Right lobe of liver (tissue), 6 donors: ENCODE measurements around the gene VSTM4. TPM values are rescaled to one million over a fixed set of nuclear protein-coding genes. Genes with fewer than 3 reads are reported as not detected.

ENCODE experiments used
- ATAC-seq, 4 donors: fragments of 200-7000 bp; cut with Tn5 transposase; one replicate each; pipeline ENCODE4 v1.9.1; 2020; ENCODE audit warnings: mild to moderate bottlenecking in 4 of 4, moderate library complexity in 4 of 4
- DNase-seq, 3 donors: peaks; one replicate each; pipeline ENCODE4 v3.0.0-alpha.2; 2020
- H3K27ac ChIP-seq, 3 donors: fragments of 200-600 bp; one replicate each; pipeline ENCODE4 v1.8.0; 2022
- H3K27me3 ChIP-seq, 2 donors: fragments of 200-600 bp; one replicate each; pipeline ENCODE4 v1.8.0; 2022
- H3K36me3 ChIP-seq, 4 donors: fragments of 200-600 bp; sonication (generic) in 1 of 4; one replicate each; pipeline versions ENCODE4 v1.5.1 to v1.8.0; 2017 to 2022; ENCODE audit warnings: control low read depth in 1 of 4
- H3K4me1 ChIP-seq, 4 donors: fragments of 200-600 bp; sonication (generic) in 1 of 4; one replicate each; pipeline versions ENCODE4 v1.5.1 to v1.8.0; 2017 to 2022; ENCODE audit warnings: control low read depth in 1 of 4
- H3K4me3 ChIP-seq, 3 donors: fragments of 200-600 bp; one replicate each; pipeline ENCODE4 v1.8.0; 2022
- H3K9me3 ChIP-seq, 4 donors: fragments of 200-600 bp; sonication (generic) in 1 of 4; one replicate each; pipeline versions ENCODE4 v1.5.1 to v1.8.0; 2017 to 2022; ENCODE audit warnings: control low read depth in 1 of 4
- CTCF ChIP-seq, 4 donors: fragments of 200-600 bp in 3 of 4; fragments of 450-650 bp in 1 of 4; IDR thresholded peaks; one replicate each; pipeline versions ENCODE4 v1.5.1 to v1.8.0; 2016 to 2022; ENCODE audit warnings: antibody characterized with exemption in 4 of 4, mild to moderate bottlenecking in 2 of 4
- POLR2A ChIP-seq: fragments of 450-650 bp; IDR thresholded peaks from one replicate; pipeline ENCODE4 v1.6.1; 2017; ENCODE audit warnings: antibody characterized with exemption, mild to moderate bottlenecking
- WGBS: methylation state at CpG from one replicate; pipeline ENCODE4 v1.1.6; 2018; ENCODE audit warnings: low coverage, low lambda C conversion rate; ENCODE audit not compliant: insufficient coverage; ENCODE audit errors: missing lambda C conversion rate; 5-methylcytosine and 5-hydroxymethylcytosine counted together
- intact Hi-C, 2 donors: fragments of 100-400 bp; cut with DNase I; formaldehyde crosslinking; loops; one replicate each; pipeline versions ENCODE4 v1.11.2 to v1.14.1; 2022
- total RNA-seq, 6 experiments: library from RNA; depleted of rRNA in 2 of 6; stranded (reverse); fragments of >200 nt in 2 of 6; fragmentation: NEBNext Ultra II Directional in 3 of 6; extraction: Animal tissue kit (Norgen Biotek cat#: 25700) in 3 of 6; gene quantifications; one replicate each; pipeline versions ENCODE4 v1.1.0 to v1.2.4, GENCODE V29; 2016 to 2023
- donor health status: DM: no; HTN: yes; CAD: no.
- donor health status: DM: no; HTN: no; CAD: no.
- donor health status: DM: no; HTN: no; CAD: no.
- donor health status: DM: no; HTN: yes; CAD: no.
- donor health status: DM: no; HTN: yes; CAD: no.

VSTM4 gene
- total RNA-seq, 6 experiments from 2014 or later: 2.1 to 6.6 (median 3.1) TPM

GRCh38 chr10:48976196-48976595 is 139.1 kb downstream of the VSTM4 start:
- peak; percentile 74 to 97 (median 90) for ATAC-seq
- Histone ChIP-seq H3K27me3 (no peaks in the 10 kb centered on the region), H3K36me3 (no peaks in the 10 kb centered on the region), H3K4me3 (no peak overlapping the region), H3K4me1 (no peaks in the 10 kb centered on the region), H3K27ac (no peak overlapping the region), H3K9me3 (no peaks in the 10 kb centered on the region)
- peak in 1 of 3 donors; percentile 66 for DNase-seq
- TF ChIP-seq POLR2A (no peak), CTCF (IDR thresholded peaks at IDR 0.05) (peak; percentile 38 to 59 (median 52))
- intact Hi-C loops: loop anchor here (5.0 kb wide), 2 partner anchors 186 to 191 kb away; no protein-coding TSS in a partner anchor

- ATAC-seq (no peak), DNase-seq (no peak)
- Histone ChIP-seq H3K27me3 (no peaks in the 10 kb centered on the region), H3K36me3 (no peaks in the 10 kb centered on the region), H3K4me1 (no peaks in the 10 kb centered on the region), H3K4me3 (no peak overlapping the region), H3K9me3 (no peaks in the 10 kb centered on the region), H3K27ac (no peak overlapping the region)
- TF ChIP-seq CTCF (IDR thresholded peaks at IDR 0.05): no peak
- 93% methylated on average over 3 of the region's 12 CpGs for WGBS
- intact Hi-C loops: loop anchor here (5.0 kb wide), 2 partner anchors 188 to 193 kb away; no protein-coding TSS in a partner anchor
Observed at GRCh38 chr10:48974510-48975156, 140.7 kb downstream of the VSTM4 start.

- TF ChIP-seq CTCF (IDR thresholded peaks at IDR 0.05): no peak
- no peak for TF ChIP-seq POLR2A
- WGBS: 68% methylated on average over 2 of the region's 5 CpGs
- intact Hi-C loops: no loop called here
- Histone ChIP-seq H3K27me3 (no peaks in the 10 kb centered on the region), H3K4me1 (no peaks in the 10 kb centered on the region), H3K9me3 (no peaks in the 10 kb centered on the region), H3K36me3 (no peaks in the 10 kb centered on the region), H3K4me3 (no peak overlapping the region), H3K27ac (no peak overlapping the region)
- DNase-seq (no peak), ATAC-seq (no peak)
Observed at GRCh38 chr10:48973065-48973464, 142.3 kb downstream of the VSTM4 start.

- Histone ChIP-seq H3K36me3 (no peaks in the 10 kb centered on the region), H3K4me3 (no peak overlapping the region), H3K4me1 (no peaks in the 10 kb centered on the region), H3K9me3 (no peaks in the 10 kb centered on the region), H3K27ac (no peak overlapping the region), H3K27me3 (no peaks in the 10 kb centered on the region)
- no peak for DNase-seq
- no peak for ATAC-seq
- intact Hi-C loops: no loop called here
- WGBS: 80% methylated on average over 4 of the region's 4 CpGs
- TF ChIP-seq POLR2A (no peak), CTCF (IDR thresholded peaks at IDR 0.05) (no peak)
Observed at GRCh38 chr10:48970654-48971053, 144.7 kb downstream of the VSTM4 start.
